NCI-H2171 (cell line): Measurements from ENCODE around the gene DAB2IP.

Experiments used
- DNase-seq: peaks from one replicate; lab custom pipeline; 2025; lab: John Stamatoyannopoulos, UW

The DAB2IP gene

DNA sequence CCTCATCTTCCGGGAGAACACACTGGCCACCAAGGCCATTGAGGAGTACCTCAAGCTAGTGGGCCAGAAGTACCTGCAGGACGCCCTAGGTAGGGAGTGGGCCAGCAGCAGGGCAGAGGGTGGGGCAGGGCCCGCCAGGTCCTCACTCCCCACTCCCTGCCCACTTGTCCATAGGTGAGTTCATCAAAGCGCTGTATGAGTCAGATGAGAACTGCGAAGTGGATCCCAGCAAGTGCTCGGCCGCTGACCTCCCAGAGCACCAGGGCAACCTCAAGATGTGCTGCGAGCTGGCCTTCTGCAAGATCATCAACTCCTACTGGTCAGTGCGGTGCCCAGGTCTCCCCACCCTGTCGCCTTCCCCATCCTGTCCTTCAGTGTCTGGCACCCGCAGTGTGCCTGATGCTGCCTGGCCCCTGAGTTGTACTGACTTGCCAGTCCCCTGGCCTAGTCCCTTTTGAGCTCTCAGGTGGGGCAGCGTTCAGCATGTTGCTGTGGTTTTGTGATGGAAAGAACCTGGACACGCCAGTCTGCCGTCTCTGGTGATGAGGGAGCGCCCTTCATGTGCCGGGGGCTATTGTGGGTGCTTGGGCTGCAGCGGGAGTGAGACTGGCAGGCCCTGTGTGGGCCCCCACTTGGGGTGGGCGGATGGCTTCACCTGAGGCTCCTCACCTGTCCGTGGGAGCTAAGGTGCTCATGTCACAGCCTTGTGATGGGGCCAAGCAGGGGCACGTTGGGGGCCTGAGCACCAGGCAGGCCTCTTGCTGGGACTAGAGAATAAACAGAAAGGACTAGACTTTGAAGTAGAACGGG lies 112.3 kb downstream of the DAB2IP start:
- DNase-seq, result no peak

DNA sequence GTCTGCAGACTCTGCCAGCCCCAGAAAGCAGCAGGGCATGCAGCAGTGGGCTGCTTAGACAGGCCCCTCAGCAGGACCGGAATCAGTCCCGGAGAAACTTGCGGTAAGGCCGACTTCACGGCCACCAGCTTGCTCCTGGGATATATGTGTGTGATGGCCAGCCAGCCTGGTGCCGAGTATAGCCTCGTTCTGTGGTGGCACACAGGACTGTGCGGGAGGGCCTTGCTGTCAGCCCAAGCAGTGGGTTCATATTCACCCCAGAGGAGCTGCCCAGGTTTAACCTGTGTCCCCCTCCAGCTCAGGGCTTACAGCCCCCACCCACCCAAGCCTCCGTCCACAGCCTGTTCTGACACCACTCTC lies 112.9 kb downstream of the DAB2IP start:
- no peak for DNase-seq

DNA sequence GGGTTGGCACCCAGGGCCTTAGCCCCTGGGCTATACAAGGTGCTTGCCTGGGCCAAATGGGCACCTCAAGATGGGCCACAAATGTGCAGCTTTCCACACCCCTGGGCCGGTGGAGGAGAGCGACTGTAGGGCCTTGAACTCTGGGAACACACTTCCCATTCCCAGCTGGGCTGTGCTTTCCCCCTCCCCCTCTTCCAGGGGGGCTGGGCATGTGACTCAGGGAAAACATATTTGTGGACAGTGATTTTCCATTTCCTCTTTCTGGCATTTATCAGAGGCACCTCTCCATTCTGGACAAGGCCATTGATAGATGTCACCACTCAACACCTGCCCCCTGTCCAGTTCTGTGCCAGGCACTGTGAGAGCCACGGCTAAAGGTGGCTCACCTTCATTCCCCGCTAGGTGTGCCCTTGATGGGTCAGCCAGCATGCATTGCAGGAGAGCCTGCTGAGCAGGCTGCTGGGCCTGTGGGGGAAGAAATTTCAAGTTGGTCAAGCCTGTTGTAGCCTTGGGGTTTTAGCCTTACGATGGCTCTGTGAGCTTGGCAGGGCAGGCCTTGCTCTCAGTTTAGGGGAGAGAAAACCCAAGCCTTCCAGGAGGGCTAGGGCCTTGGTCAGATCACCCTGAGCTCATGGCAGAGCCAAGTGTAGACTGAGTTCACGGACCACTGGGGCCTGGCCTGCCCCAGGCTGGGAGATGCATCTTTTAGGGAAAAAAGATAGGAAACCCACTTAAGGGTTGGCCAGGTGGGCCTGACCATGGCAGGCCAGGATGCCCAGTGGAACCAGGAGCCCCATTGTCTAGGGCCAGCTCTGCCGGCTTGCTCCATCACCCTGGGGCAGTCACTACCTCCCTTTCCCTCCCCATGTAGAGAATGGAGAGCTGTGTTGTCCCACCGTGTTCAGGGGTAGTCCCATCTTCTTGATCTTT lies 113.9 kb downstream of the DAB2IP start:
- DNase-seq, result no peak

DNA sequence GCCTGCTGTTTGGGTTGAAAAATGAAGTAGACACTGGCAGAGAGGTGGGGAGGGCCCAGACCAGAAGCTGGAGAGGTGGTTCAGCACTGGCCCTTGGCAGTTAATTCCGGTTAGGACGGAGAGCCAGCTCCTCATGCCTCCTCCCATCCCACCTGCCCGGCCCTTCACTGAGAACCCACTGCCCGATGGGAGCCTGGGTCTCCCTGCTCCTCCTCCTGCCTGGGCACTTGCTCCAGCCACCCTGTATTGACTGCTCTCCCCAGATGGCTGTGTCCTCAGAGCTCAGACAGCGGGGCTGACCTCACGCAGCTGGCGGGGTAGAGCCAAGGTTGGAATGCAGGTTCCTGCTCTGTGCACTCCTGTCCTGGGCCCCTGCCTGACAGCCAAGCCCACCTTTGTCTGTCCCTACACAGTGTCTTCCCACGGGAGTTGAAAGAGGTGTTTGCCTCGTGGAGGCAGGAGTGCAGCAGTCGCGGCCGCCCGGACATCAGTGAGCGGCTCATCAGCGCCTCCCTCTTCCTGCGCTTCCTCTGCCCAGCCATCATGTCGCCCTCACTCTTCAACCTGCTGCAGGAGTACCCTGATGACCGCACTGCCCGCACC lies 114.7 kb downstream of the DAB2IP start:
- no peak for DNase-seq

DNA sequence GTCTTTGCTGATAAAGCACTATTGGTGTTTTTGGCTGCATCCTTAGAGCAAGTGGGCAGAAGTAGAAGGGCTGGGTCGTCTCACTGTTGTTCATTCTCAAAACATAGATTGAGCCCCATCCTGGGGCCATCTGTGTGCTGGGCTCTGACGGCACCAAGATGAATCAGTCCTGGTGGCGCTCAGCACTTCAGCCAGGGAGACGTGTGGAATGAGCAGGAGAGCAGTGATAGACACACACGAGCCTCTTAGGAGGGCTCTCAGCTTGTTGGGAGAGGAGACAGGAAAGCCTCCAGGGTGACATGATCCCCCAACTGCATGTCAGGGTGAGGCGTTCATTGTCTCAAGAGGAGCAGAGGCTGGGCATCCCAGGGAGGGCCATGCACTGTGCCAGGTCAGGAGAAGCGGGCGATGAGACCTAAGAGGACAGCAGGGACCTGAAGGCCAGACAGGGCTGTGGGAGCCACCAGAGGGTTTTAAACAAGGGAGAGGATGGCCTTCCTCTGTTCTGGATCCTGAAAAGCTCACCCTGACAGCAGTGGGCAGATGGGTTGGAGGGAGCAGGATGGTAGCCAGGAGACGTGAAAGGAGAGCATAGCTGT lies 115.8 kb downstream of the DAB2IP start:
- no peak for DNase-seq

DNA sequence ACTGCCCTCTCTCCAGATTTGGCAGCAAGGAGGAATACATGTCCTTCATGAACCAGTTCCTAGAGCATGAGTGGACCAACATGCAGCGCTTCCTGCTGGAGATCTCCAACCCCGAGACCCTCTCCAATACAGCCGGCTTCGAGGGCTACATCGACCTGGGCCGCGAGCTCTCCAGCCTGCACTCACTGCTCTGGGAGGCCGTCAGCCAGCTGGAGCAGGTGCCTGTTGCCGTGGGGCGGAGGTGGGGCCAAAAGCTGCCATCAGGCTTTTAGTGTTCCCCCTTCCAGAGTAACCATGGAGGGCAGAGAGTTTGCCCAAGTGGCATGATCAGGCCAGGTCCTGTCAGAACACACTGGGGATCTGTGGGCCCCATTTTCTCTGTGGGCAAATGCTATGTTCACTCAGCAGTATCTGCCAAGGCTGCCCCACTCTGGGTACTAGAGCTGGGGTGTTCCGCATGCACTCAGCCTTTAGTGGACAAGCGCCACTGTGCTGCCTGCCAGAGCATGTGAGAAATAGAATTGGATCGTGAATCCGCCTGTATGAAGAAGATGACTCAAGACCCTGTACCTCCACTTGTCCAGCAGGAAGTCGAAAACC lies 117.1 kb downstream of the DAB2IP start:
- DNase-seq, result no peak

DNA sequence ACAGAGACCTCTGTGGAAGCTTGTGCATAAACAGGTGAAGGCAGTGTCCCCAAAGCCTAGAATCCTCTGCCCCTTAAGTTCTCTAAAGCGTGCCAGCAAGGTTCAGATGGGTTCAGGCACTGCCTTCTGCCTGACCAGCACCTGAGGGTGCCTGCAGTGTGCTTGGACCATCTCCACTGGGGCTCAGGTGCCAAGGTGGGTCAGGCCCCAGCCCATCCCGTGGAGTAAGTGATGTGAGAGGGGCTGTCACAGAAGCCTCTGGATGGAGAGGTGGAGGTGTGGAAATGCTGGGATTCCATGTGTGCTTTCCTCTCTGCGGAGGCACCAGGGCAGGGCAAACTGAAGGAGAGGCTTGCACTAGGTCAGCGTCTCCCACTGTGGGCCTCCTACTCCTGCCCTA lies 118.5 kb downstream of the DAB2IP start:
- no peak for DNase-seq

DNA sequence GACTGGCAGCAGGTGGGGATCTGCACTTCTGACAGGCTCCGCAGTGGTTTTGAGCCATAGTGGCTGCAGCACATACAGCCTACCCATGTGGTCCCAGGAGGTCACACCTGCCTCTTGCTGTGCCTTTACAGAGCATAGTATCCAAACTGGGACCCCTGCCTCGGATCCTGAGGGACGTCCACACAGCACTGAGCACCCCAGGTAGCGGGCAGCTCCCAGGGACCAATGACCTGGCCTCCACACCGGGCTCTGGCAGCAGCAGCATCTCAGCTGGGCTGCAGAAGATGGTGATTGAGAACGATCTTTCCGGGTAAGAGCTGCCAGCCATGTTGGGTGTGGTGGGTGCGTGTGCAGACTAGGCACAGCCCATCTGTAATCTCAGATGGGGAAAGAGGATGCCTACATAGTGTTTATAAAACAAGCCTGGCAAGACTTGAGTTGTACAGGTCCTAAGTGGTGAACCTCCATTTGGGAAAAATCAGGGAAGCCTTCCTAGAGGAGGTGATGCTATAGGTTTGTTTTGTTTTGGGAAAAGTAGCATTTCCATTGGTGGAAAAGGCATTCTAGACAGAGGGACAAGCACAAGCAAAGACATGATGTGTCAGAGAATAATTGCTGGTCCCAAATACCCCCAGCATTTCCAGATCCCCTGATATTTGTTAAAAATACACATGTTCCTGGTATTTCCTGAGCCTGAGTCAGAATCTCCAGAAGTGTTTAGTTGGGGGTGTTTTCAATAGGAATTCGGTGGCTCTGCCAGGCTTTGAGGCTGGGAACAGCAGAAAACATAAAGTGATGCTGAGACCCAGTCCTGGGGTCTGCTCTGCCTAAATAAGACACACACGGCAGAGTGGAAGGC lies 119.2 kb downstream of the DAB2IP start:
- DNase-seq, result no peak

DNA sequence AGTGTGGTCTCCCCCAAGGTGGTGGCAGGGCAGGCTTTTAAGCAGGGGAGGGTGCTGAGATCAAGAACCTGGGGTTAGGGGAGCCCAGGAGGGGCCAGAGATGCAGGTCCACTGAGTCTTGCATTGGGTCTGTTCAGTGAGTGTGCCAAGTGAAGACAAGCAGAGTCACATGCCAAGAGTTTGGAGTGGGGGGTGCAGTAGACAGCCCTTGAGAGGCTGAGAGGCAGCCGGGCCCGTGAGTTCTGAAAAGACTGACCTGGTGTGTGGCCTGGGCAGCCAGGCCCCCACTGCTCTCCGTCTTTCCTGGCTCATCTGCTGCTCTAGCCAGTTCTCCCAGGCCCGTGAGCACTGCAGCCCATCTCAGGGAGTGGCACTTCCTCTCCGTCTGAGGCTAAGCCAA lies 120.0 kb downstream of the DAB2IP start:
- no peak for DNase-seq

DNA sequence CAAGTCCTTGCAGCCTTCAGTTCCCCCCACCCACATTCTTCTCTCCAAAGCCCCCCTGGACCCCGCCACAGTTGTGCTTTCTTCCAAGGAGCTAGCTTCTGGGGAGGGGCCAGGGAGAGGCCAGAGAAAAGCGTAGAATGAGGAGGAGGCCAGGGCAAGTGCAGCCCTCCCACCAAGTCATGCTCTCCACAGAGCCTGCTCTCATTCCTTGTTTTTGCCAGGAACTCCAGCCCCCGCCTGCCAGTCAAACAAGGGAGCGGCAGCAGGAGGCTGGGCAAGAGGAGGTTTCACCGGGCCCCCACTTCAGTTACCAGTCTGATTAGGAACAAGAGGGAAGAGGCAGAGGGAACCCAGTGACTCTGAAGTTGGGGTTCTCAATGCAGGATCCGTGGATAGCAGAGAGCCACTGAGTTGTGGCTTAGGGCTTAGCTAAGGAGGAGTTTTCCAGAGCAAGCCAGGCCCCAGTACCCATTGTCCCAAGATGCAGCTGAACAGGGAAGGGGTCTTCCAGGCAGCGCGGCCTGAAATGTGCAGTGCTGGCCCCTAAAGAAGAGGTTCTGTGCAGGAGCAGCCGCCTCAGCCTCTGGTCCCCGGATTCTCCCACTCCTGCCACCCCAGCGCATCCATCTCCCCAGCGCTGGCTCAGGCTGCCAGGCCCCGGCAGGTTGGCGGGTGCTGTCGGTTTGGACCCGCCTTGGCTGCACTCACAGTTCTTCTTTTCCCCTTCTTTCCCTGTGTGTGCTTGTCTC lies 120.6 kb downstream of the DAB2IP start:
- no peak for DNase-seq

DNA sequence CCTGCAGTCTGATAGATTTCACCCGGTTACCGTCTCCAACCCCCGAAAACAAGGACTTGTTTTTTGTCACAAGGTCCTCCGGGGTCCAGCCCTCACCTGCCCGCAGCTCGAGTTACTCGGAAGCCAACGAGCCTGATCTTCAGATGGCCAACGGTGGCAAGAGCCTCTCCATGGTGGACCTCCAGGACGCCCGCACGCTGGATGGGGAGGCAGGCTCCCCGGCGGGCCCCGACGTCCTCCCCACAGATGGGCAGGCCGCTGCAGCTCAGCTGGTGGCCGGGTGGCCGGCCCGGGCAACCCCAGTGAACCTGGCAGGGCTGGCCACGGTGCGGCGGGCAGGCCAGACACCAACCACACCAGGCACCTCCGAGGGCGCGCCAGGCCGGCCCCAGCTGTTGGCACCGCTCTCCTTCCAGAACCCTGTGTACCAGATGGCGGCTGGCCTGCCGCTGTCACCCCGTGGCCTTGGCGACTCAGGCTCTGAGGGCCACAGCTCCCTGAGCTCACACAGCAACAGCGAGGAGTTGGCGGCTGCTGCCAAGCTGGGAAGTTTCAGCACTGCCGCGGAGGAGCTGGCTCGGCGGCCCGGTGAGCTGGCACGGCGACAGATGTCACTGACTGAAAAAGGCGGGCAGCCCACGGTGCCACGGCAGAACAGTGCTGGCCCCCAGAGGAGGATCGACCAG lies 121.3 kb downstream of the DAB2IP start:
- no peak for DNase-seq

DNA sequence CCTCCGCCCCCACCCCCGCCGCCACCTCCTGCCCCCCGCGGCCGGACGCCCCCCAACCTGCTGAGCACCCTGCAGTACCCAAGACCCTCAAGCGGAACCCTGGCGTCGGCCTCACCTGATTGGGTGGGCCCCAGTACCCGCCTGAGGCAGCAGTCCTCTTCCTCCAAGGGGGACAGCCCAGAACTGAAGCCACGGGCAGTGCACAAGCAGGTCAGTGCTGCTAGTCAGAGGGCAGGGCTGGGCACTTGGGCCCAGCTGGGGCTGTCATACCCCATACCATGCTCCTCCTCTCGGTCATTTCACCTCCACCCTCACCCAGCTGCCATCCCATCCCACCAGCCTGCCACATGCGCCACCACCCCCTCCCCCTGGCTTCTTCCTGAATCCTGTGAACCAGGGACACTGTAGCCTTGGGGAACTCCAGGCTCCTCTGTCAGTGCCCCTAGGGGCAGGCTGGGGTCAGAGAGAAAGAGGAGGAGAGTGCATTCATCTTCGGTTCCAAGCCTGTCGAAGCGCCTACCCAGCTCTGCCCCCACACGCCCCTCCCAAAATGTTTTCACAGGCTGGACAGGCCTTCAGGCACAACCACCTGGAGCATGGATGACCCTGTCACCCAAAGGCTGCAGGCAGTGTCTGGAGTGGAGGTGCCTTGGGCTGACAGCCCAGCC lies 122.0 kb downstream of the DAB2IP start:
- no peak for DNase-seq

DNA sequence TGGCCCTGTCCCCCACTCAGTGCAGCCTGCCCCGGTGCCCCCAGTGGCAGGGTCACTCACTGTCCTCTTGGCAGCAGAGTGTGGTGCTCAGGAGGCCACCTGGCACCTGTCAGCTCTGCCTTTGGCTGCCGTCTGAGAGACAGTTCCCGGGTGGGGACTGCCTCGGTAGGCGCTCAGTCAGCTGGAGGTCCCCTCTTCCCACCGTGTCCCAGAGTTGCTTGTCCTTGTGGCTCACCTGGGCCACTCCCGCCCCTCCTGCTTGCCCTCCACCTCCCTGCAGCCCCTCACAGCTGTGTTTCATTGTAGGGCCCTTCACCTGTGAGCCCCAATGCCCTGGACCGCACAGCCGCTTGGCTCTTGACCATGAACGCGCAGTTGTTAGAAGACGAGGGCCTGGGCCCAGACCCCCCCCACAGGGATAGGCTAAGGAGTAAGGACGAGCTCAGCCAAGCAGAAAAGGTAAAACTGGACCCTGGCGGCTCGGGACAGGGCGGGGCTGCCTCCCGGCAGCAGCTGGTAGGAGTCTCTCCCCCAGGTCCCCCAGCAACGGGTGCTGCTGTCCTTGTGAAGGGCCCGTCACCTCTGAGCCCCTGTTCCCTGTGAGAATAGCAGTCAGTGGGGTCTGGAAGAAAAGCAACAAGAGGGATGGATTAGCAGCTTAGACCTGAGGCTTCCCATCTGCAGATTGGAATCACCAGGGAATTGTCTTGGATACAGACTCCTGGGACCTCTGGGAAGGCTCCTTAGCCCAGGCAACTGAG lies 122.7 kb downstream of the DAB2IP start:
- peak; percentile 9 for DNase-seq

DNA sequence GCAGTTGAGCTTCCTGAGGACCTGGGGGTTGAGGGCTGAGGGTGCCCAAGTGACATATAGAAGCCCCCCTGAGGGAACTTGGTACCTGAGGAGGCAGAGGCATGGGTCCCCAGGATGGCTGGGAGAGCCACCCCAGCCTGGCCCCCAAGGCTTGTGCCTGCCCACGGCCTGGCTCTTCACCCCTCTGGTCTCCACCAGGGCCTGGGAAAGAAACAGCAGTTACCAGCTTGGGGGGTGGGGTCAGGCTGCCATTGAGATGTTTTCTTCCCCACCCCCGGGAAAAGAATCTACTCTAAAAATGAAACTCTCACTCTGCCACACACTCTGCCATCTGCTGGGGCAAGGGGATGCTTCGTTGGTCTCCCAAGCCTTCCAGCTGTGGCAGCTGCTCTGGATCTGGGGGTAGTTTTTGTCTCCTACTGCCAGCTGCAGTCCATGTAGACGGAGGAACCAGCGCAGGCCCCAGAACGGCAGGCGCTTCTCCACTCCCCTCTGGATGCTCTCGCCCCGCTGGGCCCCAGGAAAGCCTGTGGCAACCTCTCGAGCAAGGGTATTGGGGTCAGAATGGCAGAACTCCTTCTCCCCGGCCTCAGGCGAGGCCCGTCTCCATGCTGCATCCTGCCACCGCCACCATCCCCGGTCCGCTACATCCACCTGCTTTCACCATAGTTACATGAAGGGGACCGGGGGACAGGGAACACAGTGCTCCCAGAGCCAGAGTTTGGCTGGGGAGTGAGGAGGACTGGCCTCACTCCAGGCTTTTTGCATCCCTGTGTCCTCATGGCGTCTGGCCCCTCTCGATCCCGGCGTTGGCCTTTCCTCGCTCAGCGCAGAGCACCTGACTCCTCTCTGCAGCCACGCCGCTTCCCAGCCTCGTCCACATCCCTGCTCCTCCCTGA lies 123.5 kb downstream of the DAB2IP start:
- peak; percentile 42 for DNase-seq

DNA sequence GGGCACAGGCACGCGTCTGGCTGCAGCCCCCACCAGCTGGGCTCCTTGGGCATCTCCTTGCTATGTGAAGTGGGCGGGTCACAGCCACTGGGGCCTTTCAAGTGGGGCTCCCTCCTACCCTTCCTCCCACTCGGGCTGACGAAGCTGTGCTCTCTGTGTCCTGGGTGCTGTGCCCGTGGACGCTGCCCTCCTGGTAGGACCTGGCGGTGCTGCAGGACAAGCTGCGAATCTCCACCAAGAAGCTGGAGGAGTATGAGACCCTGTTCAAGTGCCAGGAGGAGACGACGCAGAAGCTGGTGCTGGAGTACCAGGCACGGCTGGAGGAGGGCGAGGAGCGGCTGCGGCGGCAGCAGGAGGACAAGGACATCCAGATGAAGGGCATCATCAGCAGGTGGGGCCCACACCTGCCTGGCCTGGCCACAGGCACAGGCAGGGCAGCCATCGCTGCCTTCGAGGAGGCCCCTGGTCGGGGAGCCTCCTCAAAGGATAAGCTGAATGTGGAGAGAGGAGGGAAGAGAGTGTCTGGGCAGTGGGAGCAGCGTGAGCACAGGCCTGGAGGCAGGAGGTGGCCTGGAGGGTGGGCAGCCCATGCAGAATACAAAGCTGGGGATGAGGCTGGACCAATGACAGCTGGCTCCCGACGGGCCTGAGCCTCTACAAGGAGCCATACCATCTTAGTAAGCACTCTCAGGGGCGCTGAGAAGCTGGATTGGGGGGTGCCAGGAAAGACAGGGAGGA lies 124.7 kb downstream of the DAB2IP start:
- DNase-seq, result no peak
